Measurements from ENCODE around the gene TBCK. TPM values are rescaled to one million over a fixed set of nuclear protein-coding genes. Genes with fewer than 3 reads are reported as not detected.

TBCK gene
- total and polyA plus RNA-seq, 2 donors (not counting 3 experiments of a cell fraction or from before 2014, with no cell fraction given): 18.2 to 38.6 TPM

GRCh38 chr4:106347167-106347566, 31.2 kb upstream of the TBCK start:
- TF ChIP-seq EZH2 (IDR thresholded peaks at IDR 0.05; ENCODE audit: borderline replicate concordance, low read depth, low read length, severe bottlenecking) (no peak), FOS (IDR thresholded peaks at IDR 0.05; ENCODE audit: borderline replicate concordance, insufficient read depth, low read length) (no peak), POLR2A (IDR thresholded peaks at IDR 0.05; ENCODE audit: low read depth, low read length) (no peak), JUN (IDR thresholded peaks at IDR 0.05; ENCODE audit: borderline replicate concordance, insufficient read depth, insufficient read length, low read depth) (no peak), MYC (IDR thresholded peaks at IDR 0.05; ENCODE audit: low read depth, low read length) (no peak), GATA2 (IDR thresholded peaks at IDR 0.05; ENCODE audit: insufficient read depth, insufficient read length, low read depth, low read length) (no peak), POLR2AphosphoS5 (IDR thresholded peaks at IDR 0.05; ENCODE audit: insufficient read depth, low read depth, low read length) (no peak)
- TF ChIP-seq, protein P1, sequence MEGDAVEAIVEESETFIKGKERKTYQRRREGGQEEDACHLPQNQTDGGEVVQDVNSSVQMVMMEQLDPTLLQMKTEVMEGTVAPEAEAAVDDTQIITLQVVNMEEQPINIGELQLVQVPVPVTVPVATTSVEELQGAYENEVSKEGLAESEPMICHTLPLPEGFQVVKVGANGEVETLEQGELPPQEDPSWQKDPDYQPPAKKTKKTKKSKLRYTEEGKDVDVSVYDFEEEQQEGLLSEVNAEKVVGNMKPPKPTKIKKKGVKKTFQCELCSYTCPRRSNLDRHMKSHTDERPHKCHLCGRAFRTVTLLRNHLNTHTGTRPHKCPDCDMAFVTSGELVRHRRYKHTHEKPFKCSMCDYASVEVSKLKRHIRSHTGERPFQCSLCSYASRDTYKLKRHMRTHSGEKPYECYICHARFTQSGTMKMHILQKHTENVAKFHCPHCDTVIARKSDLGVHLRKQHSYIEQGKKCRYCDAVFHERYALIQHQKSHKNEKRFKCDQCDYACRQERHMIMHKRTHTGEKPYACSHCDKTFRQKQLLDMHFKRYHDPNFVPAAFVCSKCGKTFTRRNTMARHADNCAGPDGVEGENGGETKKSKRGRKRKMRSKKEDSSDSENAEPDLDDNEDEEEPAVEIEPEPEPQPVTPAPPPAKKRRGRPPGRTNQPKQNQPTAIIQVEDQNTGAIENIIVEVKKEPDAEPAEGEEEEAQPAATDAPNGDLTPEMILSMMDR (IDR thresholded peaks at IDR 0.05; ENCODE audit: extremely low read depth in 1 of 2, insufficient read depth in 1 of 2, low read depth in 1 of 2, low read length in 2 of 2): no peak
- TF ChIP-seq, protein P2, sequence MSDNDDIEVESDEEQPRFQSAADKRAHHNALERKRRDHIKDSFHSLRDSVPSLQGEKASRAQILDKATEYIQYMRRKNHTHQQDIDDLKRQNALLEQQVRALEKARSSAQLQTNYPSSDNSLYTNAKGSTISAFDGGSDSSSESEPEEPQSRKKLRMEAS (IDR thresholded peaks at IDR 0.05; ENCODE audit: insufficient read depth, insufficient read length): no peak
- Histone ChIP-seq H2AFZ (ENCODE audit: low read depth, low read length) (no peak overlapping the region), H3K27me3 (ENCODE audit: control insufficient read depth in 2 of 2, insufficient read depth in 2 of 2, low read length in 2 of 2) (no peaks in the 10 kb centered on the region), H3K4me3 (replicated peaks in 1 of 3; ENCODE audit: insufficient read depth in 1 of 3, low read depth in 1 of 3, low read length in 3 of 3) (no peak overlapping the region), H4K20me1 (replicated peaks; ENCODE audit: control insufficient read depth, extremely low read depth, insufficient read depth, low read length) (no peaks in the 10 kb centered on the region), H3K36me3 (ENCODE audit: control insufficient read depth in 2 of 2, extremely low read depth in 1 of 2, insufficient read depth in 2 of 2, low read length in 2 of 2) (peaks cover 1 to 2% of the 10 kb centered on the region in 2 experiments), H3K27ac (ENCODE audit: insufficient read depth, low read depth, low read length) (no peak overlapping the region), H3K79me2 (ENCODE audit: control insufficient read depth, insufficient read depth, low read length) (peaks cover 21% of the 10 kb centered on the region), H3K9ac (replicated peaks; ENCODE audit: extremely low read depth, insufficient read depth, low read length) (no peak overlapping the region), H3K9me1 (replicated peaks; ENCODE audit: control insufficient read depth, extremely low read depth, insufficient read depth, low read length) (no peaks in the 10 kb centered on the region), H3K4me1 (ENCODE audit: control insufficient read depth, extremely low read depth, insufficient read depth, low read length) (no peaks in the 10 kb centered on the region), H3K9me3 (replicated peaks; ENCODE audit: control insufficient read depth, insufficient read depth, low read length) (no peaks in the 10 kb centered on the region), H3K4me2 (ENCODE audit: insufficient read depth, low read length) (no peak overlapping the region)
- DNase-seq (ENCODE audit: low read depth, low spot score) (no peak), FAIRE-seq (no peak)
- CTCF ChIA-PET: interaction anchor here (0.8 to 1.7 kb wide), 5 partner anchors 14 to 81 kb away, joined by 3 to 7 read pairs (median 3); no protein-coding TSS in a partner anchor
- intact Hi-C loops (cut with micrococcal nuclease): no loop called here
- dilution Hi-C loops (cut with MboI; ENCODE audit: extremely low pct_ligation_motif_present, low sequenced_read_pairs): no loop called here
- BruUV-seq (replicated peaks): no TSS peak
- POLR2A ChIA-PET: no interaction called here
